SHP77 (cell line): ENCODE results near the gene AFG3L2.
A peak's percentile ranks its signal among the peaks of the same experiment; 100 is the strongest.
"Not testable (repeated sequence)": the region's sequence is repeated elsewhere in the genome, so short reads cannot be mapped to it uniquely, and the experiment has no call there.

Experiments used
- DNase-seq, 2 experiments: peaks; one replicate each; lab custom pipeline; 2025; lab: John Stamatoyannopoulos, UW

Gene AFG3L2

GRCh38 chr18:12397254-12397653, 20.2 kb upstream of the AFG3L2 start:
- no peak for DNase-seq

DNA sequence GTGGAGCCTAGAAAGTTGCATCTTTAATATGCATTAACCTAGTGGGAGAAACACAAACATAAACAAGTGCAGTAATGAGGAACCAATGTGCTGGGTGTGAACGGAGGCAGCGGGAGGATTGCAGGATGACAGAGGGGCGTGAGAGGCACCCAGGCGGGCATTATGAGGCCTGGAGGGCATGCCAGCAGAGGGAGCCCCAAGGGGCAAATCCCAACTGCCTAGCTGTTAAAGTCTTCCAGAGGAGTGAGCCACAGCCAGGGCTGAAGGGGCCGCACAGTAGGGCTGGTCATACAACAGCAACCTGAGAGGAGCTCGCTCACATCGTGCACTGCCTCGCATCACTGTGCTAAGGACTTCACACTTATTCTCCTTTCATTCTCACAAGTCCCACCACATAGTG, 17.4 kb upstream of the AFG3L2 start:
- DNase-seq: no peak

DNA sequence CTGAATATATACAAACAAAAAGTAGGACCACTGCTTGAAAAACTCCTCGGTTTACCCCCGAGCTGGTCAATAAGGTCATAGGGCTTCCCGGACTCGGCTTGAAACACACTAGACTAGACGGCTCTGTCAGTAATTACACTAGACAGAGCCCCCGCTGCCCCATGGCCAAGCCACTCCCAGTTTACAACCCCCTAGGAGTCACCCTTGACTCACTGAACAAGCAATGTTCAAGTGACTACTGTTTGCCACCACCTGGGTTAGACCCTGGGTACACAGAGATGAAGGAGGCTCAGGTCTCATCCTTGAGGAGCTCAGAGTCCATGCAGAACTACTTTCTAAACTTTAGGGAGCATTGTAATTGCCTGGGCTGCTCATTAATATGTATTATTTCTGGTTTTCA, 17.0 kb upstream of the AFG3L2 start:
- no peak for DNase-seq

GRCh38 chr18:12393510-12393909, 16.5 kb upstream of the AFG3L2 start:
- DNase-seq: no peak

- peak in 1 of 2 experiments; percentile 31 for DNase-seq
Observed at GRCh38 chr18:12391487-12392165, 14.6 kb upstream of the AFG3L2 start.

DNA sequence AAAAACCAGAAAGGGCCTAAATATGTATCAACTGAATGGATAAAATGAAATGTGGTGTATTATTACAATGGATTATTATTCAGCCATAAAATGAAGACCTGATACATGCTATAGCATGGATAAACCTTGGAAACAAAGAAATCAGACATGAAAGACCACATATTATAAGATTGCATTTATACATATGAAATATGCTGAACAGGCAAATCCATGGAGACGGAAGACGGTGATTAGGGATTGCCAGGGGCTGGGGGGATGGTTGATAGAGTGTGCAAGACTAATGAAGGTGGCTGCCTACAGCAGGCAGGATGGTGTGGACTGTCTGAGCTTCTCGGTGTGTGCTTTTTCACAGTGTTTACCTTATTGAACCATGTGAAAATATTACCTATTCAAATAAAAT, 11.4 kb upstream of the AFG3L2 start:
- DNase-seq: no peak

- no peak for DNase-seq
Observed at GRCh38 chr18:12384261-12384660, 7.2 kb upstream of the AFG3L2 start.

DNA sequence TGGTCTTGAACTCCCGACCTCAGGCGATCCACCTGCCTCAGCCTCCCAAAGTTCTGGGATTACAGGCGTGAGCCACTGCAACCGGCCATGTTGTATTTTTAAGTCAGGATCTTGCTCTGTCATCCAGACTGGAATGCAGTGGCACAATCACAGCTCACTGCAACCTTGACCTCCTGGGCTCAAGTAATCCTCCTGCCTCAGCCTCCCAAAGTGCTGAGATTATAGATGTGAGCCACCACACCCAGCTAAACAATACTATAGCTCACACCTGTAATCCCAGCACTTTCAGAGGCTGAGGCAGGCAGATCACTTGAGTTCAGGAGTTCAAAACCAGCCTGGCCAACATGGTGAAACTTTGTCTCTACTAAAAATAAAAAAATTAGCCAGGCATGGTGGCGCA, 6.7 kb upstream of the AFG3L2 start:
- not testable (repeated sequence) for DNase-seq

DNA sequence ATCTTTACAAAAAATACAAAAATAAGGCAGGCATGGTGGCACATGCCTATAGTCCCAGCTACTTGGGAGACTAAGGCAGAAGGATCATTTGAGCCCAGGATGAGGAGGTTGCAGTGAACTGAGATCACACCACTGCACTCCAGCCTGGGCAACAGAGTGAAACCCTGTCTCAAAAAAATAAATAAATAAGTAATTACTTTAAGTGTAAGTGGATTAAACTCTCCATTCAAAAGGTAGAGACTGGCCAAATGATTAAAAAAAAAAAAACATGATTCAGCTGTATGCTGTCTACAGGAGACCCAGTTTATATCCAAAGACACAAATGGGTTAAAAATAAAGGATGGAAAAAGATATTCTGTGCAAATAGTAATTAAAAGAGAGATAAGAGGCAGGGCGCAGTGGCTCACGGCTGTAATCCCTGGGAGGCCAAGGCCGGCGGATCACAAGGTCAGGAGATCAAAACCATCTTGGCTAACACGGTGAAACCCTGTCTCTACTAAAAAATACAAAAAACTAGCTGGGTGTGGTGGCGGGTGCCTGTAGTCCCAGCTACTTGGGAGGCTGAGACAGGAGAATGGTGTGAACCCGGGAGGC, 5.3 kb upstream of the AFG3L2 start:
- DNase-seq: not testable (repeated sequence)

DNA sequence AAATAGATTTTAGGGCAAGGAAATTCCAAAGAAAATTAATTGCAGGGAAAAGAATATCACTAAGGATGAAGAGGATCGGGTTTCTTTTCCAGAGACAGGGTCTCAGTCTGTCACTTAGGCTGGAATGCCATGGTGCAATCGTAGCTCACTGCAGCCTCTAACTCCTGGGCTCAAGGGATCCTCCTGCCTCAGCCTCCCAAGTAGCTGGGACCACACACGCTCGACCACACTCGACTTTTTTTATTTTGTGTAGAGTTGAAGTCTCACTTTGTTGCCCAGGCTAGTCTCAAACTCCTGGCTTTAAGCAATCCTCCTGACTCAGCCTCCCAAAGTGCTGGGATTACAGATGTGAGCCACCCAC, 1.2 kb upstream of the AFG3L2 start:
- DNase-seq: not testable (repeated sequence)

- DNase-seq: no peak
Observed at GRCh38 chr18:12377556-12378197, 650 bp upstream of the AFG3L2 start.

DNA sequence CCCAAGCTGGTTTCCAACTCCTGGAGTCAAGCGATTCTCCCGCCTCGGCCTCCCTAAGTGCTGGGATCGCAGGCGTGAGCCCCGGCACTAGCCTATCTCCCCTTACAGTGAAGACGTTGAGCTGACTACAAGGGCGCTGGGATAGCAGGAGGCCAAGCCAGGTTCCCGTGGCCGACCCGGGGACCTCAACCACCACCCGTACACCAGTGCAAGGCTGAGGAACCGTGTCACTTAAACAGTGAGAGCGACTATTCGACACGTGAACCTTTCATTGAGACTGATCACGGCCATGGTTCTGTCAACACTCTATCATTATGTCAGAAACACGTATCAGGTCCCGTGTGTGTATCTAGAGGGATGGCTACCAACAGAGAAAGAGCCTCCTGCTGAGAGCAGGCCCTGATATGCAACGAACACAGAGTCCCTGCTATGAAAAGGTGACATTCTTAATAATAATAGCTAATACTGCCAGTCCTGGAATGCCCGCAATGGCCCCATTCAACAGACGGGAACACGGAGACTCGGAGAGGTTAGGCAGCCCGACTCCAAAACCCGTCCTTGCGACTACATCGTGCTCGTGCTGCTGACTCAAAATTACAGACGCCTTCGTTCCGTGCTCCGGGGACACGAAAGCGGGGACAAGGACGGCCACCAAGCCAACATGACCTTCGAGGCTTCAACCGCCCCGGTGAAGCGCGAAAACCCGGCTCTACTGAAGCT, 833 bp downstream of the AFG3L2 start:
- DNase-seq: peak in 1 of 2 experiments; percentile 32

- no peak for DNase-seq
Observed at GRCh38 chr18:12374401-12374800, 2.6 kb downstream of the AFG3L2 start.

DNA sequence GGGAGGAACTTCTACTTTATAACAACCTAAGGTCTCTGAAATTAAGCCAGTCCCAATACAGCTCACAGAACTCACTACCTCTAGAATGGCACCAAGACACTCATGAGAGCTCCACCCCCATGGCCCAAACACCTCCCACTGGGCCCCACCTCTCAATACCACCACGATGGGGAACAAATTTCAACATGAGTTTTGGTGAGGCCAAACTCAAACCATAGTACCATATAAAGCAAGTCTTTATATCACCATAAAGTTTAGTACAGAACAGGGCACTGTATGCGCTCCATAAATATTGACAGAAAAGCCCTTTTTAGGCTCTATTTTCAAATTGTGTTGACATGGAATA, 3.3 kb downstream of the AFG3L2 start:
- DNase-seq: no peak

DNA sequence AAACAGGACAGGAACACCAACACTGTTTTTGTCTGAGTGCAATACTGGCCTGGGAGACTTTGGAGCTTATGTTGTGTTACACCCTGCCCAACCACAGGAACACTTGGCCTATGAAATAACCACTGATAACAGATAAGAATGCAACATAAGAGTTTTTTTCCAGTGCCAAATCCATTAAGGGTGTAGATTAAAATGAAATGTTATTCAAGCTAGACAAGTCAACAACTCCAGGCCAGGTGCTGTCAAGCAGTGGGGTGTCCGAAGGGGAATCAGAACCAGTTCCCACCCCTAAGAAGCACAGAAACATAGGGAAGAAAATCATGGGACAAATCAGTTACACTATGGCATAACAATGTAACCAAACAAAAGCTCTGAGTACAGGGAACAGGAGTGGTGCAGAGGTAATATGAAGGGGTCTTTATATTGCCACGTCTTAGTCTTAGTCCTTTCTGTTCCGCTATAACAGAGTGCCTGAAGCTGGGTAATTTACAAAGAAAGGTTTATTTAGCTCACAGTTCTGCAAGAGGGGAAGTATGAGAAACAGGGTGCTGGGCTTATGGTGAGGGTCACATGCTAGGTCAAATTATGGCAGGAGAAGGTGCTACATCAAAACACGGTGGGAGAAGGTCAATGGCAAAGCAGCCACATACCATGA, 3.8 kb downstream of the AFG3L2 start:
- no peak for DNase-seq

DNA sequence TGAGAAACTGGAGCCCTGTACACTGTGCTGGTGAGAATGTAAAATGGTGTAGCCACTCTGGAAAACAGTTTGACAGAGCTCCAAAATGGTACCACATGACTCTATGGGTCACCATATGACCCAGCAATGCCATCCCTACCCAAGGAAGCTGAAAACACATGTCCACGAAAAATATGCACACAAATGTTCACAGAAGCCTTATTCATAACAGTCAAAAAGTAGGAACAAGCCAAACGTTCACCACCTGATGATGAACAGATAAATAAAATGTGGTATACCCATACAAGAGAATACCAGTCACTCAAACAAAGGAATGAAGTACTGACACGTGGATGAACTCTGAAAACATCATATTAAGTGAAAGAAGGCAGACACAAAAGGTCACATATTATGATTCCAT, 4.6 kb downstream of the AFG3L2 start:
- no peak for DNase-seq

- no peak for DNase-seq
Observed at GRCh38 chr18:12371590-12371989, 5.4 kb downstream of the AFG3L2 start.

- no peak for DNase-seq
Observed at GRCh38 chr18:12369211-12369610, 7.8 kb downstream of the AFG3L2 start.

DNA sequence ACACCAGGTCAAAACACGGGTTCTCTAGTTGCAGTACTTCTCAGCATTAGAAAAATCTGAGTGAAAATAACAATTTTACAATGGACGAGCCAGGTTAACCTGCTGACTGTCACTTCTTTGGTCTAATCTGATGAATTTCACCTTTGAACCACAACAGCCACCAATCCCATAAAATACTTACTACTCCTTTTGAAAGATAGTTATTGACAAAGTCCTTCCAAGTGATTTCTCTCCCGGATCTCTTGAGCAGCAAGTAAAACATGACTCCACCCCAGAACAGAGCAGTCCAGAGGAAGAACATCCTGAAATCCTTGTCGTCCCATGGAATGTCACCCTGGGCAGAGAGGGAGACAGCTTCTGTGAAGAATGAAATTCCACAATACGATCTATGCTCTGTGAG, 10.2 kb downstream of the AFG3L2 start:
- no peak for DNase-seq

DNA sequence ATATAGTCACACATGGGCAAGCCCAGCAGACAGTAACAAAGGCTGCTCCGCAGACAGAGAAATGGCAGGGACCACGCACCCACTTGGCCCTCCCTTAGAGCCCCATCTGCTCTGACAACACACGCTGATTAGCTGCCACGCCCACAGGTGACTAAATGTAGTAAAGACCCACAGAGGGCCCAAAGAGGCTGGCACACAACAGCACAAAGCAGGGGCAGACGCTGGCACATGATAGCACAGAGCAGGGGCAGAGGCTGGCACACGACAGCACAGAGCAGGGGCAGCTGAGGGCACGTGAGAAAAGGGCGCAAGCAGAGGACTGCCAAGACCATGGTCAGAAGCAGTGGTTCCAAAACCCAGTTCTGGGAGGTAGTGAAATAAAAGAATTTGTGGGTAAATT, 10.6 kb downstream of the AFG3L2 start:
- no peak for DNase-seq

- no peak for DNase-seq
Observed at GRCh38 chr18:12362473-12363174, 14.4 kb downstream of the AFG3L2 start.
